GM13977 (cell line): ENCODE results near the gene GNAO1.

Experiments
- DNase-seq: peaks from one replicate; pipeline ENCODE4 v3.0.0; 2012; ENCODE audit warnings: low spot score
- CTCF ChIP-seq: IDR thresholded peaks from 2 replicates; pipeline ENCODE4 v1.5.1; 2012; ENCODE audit warnings: mild to moderate bottlenecking, control low read depth; ENCODE audit not compliant: insufficient read depth; ENCODE audit errors: extremely low read depth, missing control alignments
- in situ Hi-C: fragments of 300-500 bp; cut with MboI; formaldehyde crosslinking; loops from one replicate; pipeline ENCODE4 v1.12.0; 2022; ENCODE audit warnings: low sequenced_read_pairs, low pct_unique_long_range_greater_than_20kb, mixed read lengths, inconsistent platforms; ENCODE audit not compliant: unreplicated experiment

GNAO1 gene

GRCh38 chr16:56364865-56365264 is 173.6 kb downstream of the GNAO1 start:
- no peak for TF ChIP-seq CTCF
- no peak for DNase-seq
- in situ Hi-C loops, result no loop called here

GRCh38 chr16:56365552-56365951 is 174.3 kb downstream of the GNAO1 start:
- no peak for TF ChIP-seq CTCF

GRCh38 chr16:56366945-56367344 is 175.7 kb downstream of the GNAO1 start:
- no peak for DNase-seq
- in situ Hi-C loops, result no loop called here
- TF ChIP-seq CTCF, result no peak

More at GRCh38 chr16:56365552-56365951, 174.3 kb downstream of the GNAO1 start:
- no peak for DNase-seq
- in situ Hi-C loops, result no loop called here

- no peak for TF ChIP-seq CTCF
- in situ Hi-C loops, result no loop called here
- no peak for DNase-seq
Observed at GRCh38 chr16:56367764-56368163, 176.5 kb downstream of the GNAO1 start.

GRCh38 chr16:56368545-56368944 is 177.3 kb downstream of the GNAO1 start:
- no peak for DNase-seq
- no peak for TF ChIP-seq CTCF
- in situ Hi-C loops, result no loop called here

GRCh38 chr16:56369202-56369601 is 177.9 kb downstream of the GNAO1 start:
- no peak for DNase-seq
- in situ Hi-C loops, result no loop called here
- no peak for TF ChIP-seq CTCF
